ENCODE results near the gene CHN2.

Gene CHN2

GRCh38 chr7:29150856-29151255, 43.7 kb upstream of the CHN2 start:
- no peak for TF ChIP-seq CTCF (conservative IDR thresholded peaks at IDR 0.05; ENCODE audit: low read depth, low read length)
- DNase-seq (ENCODE audit: low read depth): no peak

GRCh38 chr7:29154076-29154475, 40.5 kb upstream of the CHN2 start:
- no peak for TF ChIP-seq CTCF (conservative IDR thresholded peaks at IDR 0.05; ENCODE audit: low read depth, low read length)
- DNase-seq (ENCODE audit: low read depth): no peak
- no peak overlapping the region for H3K4me3 ChIP-seq (ENCODE audit: low read length)

More at GRCh38 chr7:29150856-29151255, 43.7 kb upstream of the CHN2 start:
- no peak overlapping the region for H3K4me3 ChIP-seq (ENCODE audit: low read length)

DNA sequence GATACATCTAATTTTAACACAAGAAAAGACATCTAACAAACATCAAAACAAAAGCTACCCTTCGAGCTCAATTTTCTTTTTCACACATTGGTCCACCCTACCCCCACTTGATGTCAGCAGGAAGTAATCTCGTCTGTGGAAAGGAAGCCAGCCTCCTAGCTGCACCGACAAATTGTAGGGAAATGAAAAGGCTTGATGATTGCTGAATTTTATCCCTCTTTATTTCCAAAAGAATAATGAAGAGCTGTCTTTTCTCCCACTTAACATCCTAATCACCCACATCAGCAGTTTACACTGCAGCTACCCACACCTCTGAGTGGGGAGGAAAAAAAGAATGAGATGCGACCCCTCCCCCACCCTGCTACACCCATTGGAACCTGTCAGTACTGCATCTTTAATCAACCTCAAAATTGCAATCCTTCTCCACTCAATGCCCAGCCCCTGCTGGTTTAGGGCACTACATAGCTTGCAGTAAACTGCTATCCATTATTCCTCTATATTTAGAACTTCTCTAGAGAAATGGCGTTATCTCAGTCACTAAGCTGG, 37.6 kb upstream of the CHN2 start:
- no peak for DNase-seq (ENCODE audit: low read depth)
- H3K4me3 ChIP-seq (ENCODE audit: low read length): no peak overlapping the region
- TF ChIP-seq CTCF (conservative IDR thresholded peaks at IDR 0.05; ENCODE audit: low read depth, low read length): no peak

GRCh38 chr7:29158795-29159423, 35.7 kb upstream of the CHN2 start:
- no peak overlapping the region for H3K4me3 ChIP-seq (ENCODE audit: low read length)
- DNase-seq (ENCODE audit: low read depth): no peak
- no peak for TF ChIP-seq CTCF (conservative IDR thresholded peaks at IDR 0.05; ENCODE audit: low read depth, low read length)

- no peak for DNase-seq (ENCODE audit: low read depth)
- no peak overlapping the region for H3K4me3 ChIP-seq (ENCODE audit: low read length)
- no peak for TF ChIP-seq CTCF (conservative IDR thresholded peaks at IDR 0.05; ENCODE audit: low read depth, low read length)
These were observed 34.5 kb upstream of the CHN2 start for GRCh38 chr7:29160080-29160479.

- no peak for DNase-seq (ENCODE audit: low read depth)
- no peak overlapping the region for H3K4me3 ChIP-seq (ENCODE audit: low read length)
- TF ChIP-seq CTCF (conservative IDR thresholded peaks at IDR 0.05; ENCODE audit: low read depth, low read length): no peak
These were observed 33.3 kb upstream of the CHN2 start for GRCh38 chr7:29161231-29161630.

GRCh38 chr7:29162577-29162976, 32.0 kb upstream of the CHN2 start:
- DNase-seq (ENCODE audit: low read depth): no peak
- TF ChIP-seq CTCF (conservative IDR thresholded peaks at IDR 0.05; ENCODE audit: low read depth, low read length): no peak
- no peak overlapping the region for H3K4me3 ChIP-seq (ENCODE audit: low read length)
